Measurements from ENCODE around the gene RABEP2. TPM values are rescaled to one million over a fixed set of nuclear protein-coding genes. Genes with fewer than 3 reads are reported as not detected.

Gene RABEP2
- total and polyA plus RNA-seq, 9 of the 15 experiments (the other 6 are each of a cell fraction or from before 2014, with no cell fraction given) = 0.15 to 13.4 (median 3.5) TPM

DNA sequence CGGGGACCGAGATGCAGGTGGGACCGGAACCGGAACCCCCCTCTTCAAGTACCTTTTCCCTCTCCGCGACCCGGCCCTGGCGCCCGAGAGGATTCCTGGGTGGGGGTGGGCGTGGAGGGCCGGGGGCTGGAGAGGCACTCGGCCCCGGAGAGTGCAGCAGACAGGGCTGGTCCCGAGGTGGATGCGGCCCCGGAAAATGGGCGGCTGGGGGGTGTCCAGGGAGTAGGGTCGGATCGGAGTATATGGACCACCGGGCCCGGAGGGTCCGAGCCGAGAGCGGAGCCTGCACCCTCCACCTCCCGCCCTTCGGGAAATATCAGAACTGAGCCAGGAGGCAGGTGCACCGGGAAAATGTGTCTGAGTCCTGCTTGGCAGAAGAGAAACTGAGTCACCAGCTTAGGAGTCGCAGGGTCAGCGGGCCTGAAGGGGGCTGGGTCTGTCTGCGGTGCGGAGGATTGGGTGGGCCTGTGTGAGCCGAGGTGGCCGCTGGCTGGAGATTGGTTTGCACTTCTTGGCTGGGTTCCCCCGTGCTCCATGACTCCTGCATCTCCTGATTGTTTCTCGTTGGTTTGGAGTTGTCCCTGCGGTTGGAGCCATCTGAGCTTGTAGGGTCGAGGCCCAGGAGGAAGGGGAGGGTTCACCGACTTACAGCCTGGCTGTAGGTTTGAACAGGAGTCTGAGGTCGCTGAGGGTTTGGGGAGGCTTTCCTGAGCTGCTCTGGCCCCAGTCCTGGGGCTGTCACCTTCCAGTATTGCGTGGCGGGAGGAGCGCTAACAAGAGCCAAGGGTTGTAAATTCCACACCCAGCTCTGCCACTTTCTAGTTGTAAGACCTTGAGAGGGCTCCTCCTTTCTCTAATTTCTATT lies 60.9 kb downstream of the RABEP2 start (continued):
- TF ChIP-seq, protein P1, sequence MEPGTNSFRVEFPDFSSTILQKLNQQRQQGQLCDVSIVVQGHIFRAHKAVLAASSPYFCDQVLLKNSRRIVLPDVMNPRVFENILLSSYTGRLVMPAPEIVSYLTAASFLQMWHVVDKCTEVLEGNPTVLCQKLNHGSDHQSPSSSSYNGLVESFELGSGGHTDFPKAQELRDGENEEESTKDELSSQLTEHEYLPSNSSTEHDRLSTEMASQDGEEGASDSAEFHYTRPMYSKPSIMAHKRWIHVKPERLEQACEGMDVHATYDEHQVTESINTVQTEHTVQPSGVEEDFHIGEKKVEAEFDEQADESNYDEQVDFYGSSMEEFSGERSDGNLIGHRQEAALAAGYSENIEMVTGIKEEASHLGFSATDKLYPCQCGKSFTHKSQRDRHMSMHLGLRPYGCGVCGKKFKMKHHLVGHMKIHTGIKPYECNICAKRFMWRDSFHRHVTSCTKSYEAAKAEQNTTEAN (CRISPR knock-in tag; IDR thresholded peaks at IDR 0.05) = no peak
- TF ChIP-seq, protein P2, sequence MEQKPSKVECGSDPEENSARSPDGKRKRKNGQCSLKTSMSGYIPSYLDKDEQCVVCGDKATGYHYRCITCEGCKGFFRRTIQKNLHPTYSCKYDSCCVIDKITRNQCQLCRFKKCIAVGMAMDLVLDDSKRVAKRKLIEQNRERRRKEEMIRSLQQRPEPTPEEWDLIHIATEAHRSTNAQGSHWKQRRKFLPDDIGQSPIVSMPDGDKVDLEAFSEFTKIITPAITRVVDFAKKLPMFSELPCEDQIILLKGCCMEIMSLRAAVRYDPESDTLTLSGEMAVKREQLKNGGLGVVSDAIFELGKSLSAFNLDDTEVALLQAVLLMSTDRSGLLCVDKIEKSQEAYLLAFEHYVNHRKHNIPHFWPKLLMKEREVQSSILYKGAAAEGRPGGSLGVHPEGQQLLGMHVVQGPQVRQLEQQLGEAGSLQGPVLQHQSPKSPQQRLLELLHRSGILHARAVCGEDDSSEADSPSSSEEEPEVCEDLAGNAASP (IDR thresholded peaks at IDR 0.05) = no peak
- TF ChIP-seq ZBTB7A (IDR thresholded peaks at IDR 0.05; ENCODE audit: borderline replicate concordance, control insufficient read depth, low read depth, low read length) (peak; percentile 96), ZNF143 (CRISPR knock-in tag; IDR thresholded peaks at IDR 0.05) (no peak), MED1 (CRISPR knock-in tag; IDR thresholded peaks at IDR 0.05; ENCODE audit: borderline replicate concordance) (no peak), ATF7 (IDR thresholded peaks at IDR 0.05) (no peak), HNRNPUL1 (IDR thresholded peaks at IDR 0.05; ENCODE audit: low read length) (no peak), NFXL1 (CRISPR knock-in tag; IDR thresholded peaks at IDR 0.05) (no peak)
- TF ChIP-seq, protein P3, sequence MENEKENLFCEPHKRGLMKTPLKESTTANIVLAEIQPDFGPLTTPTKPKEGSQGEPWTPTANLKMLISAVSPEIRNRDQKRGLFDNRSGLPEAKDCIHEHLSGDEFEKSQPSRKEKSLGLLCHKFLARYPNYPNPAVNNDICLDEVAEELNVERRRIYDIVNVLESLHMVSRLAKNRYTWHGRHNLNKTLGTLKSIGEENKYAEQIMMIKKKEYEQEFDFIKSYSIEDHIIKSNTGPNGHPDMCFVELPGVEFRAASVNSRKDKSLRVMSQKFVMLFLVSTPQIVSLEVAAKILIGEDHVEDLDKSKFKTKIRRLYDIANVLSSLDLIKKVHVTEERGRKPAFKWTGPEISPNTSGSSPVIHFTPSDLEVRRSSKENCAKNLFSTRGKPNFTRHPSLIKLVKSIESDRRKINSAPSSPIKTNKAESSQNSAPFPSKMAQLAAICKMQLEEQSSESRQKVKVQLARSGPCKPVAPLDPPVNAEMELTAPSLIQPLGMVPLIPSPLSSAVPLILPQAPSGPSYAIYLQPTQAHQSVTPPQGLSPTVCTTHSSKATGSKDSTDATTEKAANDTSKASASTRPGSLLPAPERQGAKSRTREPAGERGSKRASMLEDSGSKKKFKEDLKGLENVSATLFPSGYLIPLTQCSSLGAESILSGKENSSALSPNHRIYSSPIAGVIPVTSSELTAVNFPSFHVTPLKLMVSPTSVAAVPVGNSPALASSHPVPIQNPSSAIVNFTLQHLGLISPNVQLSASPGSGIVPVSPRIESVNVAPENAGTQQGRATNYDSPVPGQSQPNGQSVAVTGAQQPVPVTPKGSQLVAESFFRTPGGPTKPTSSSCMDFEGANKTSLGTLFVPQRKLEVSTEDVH (IDR thresholded peaks at IDR 0.05; ENCODE audit: low read depth, partially characterized antibody) = no peak
- TF ChIP-seq, protein P4, sequence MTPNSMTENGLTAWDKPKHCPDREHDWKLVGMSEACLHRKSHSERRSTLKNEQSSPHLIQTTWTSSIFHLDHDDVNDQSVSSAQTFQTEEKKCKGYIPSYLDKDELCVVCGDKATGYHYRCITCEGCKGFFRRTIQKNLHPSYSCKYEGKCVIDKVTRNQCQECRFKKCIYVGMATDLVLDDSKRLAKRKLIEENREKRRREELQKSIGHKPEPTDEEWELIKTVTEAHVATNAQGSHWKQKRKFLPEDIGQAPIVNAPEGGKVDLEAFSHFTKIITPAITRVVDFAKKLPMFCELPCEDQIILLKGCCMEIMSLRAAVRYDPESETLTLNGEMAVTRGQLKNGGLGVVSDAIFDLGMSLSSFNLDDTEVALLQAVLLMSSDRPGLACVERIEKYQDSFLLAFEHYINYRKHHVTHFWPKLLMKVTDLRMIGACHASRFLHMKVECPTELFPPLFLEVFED (CRISPR knock-in tag; conservative IDR thresholded peaks at IDR 0.05) = no peak
- TF ChIP-seq, protein P5, sequence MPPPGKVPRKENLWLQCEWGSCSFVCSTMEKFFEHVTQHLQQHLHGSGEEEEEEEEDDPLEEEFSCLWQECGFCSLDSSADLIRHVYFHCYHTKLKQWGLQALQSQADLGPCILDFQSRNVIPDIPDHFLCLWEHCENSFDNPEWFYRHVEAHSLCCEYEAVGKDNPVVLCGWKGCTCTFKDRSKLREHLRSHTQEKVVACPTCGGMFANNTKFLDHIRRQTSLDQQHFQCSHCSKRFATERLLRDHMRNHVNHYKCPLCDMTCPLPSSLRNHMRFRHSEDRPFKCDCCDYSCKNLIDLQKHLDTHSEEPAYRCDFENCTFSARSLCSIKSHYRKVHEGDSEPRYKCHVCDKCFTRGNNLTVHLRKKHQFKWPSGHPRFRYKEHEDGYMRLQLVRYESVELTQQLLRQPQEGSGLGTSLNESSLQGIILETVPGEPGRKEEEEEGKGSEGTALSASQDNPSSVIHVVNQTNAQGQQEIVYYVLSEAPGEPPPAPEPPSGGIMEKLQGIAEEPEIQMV (tag; conservative IDR thresholded peaks at IDR 0.05; ENCODE audit: low read depth) = no peak
- TF ChIP-seq, protein P6, sequence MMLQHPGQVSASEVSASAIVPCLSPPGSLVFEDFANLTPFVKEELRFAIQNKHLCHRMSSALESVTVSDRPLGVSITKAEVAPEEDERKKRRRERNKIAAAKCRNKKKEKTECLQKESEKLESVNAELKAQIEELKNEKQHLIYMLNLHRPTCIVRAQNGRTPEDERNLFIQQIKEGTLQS (IDR thresholded peaks at IDR 0.05) = no peak
- TF ChIP-seq, protein P6 (CRISPR knock-in tag; conservative IDR thresholded peaks at IDR 0.05) = no peak
- TF ChIP-seq, protein P7, sequence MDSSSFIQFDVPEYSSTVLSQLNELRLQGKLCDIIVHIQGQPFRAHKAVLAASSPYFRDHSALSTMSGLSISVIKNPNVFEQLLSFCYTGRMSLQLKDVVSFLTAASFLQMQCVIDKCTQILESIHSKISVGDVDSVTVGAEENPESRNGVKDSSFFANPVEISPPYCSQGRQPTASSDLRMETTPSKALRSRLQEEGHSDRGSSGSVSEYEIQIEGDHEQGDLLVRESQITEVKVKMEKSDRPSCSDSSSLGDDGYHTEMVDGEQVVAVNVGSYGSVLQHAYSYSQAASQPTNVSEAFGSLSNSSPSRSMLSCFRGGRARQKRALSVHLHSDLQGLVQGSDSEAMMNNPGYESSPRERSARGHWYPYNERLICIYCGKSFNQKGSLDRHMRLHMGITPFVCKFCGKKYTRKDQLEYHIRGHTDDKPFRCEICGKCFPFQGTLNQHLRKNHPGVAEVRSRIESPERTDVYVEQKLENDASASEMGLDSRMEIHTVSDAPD (CRISPR knock-in tag; IDR thresholded peaks at IDR 0.05) = no peak
